Gastroesophageal sphincter (tissue), 4 donors: Measurements from ENCODE around the gene CPT1C. TPM values are rescaled to one million over a fixed set of nuclear protein-coding genes. Genes with fewer than 3 reads are reported as not detected.
A peak's percentile ranks its signal among the peaks of the same experiment; 100 is the strongest.

Source experiments
- ATAC-seq: fragments of 150-250 bp; one replicate; pipeline ENCODE4 v1.9.1; 2016; ENCODE audit warnings: mild to moderate bottlenecking, moderate library complexity
- H3K27ac ChIP-seq, 4 donors: fragments of 200-600 bp; sonication (generic) in 3 of 4; 1 replicate in 3 of 4; 2 replicates in 1 of 4; pipeline ENCODE4 v1.5.1; 2016 to 2019
- H3K27me3 ChIP-seq: fragments of 200-600 bp; sonication (generic); one replicate; pipeline ENCODE4 v1.5.1; 2019
- H3K36me3 ChIP-seq, 2 donors: fragments of 200-600 bp; sonication (generic); one replicate each; pipeline ENCODE4 v1.5.1; 2019; ENCODE audit warnings: control low read depth in 1 of 2
- H3K4me1 ChIP-seq, 3 donors: fragments of 200-600 bp; sonication (generic); 1 replicate in 2 of 3; 2 replicates in 1 of 3; pipeline ENCODE4 v1.5.1; 2016 to 2019; ENCODE audit warnings: control low read depth in 2 of 3
- H3K4me3 ChIP-seq, 2 donors: fragments of 200-600 bp; sonication (generic); one replicate each; pipeline ENCODE4 v1.5.1; 2019; ENCODE audit warnings: mild to moderate bottlenecking in 1 of 2, moderate library complexity in 1 of 2
- H3K9me3 ChIP-seq, 3 donors: fragments of 200-600 bp; sonication (generic); one replicate each; pipeline ENCODE4 v1.5.1; 2017 to 2019; ENCODE audit warnings: control low read depth in 2 of 3
- EP300 ChIP-seq: sonication (generic); formaldehyde crosslinking; IDR thresholded peaks from one replicate; pipeline ENCODE4 v1.6.1; 2017; ENCODE audit warnings: antibody characterized with exemption, mild to moderate bottlenecking
- POLR2A ChIP-seq, 2 donors: fragments of 450-650 bp; IDR thresholded peaks; one replicate each; pipeline ENCODE4 v1.6.1; 2017; ENCODE audit warnings: antibody characterized with exemption in 2 of 2, mild to moderate bottlenecking in 2 of 2, moderate library complexity in 1 of 2
- POLR2AphosphoS5 ChIP-seq: sonication (generic); formaldehyde crosslinking; IDR thresholded peaks from one replicate; pipeline ENCODE4 v1.6.1; 2017; ENCODE audit warnings: antibody characterized with exemption
- WGBS, 2 donors: methylation state at CpG; one replicate each; pipeline ENCODE4 v1.1.5; 2018; ENCODE audit warnings: low coverage in 1 of 2; 5-methylcytosine and 5-hydroxymethylcytosine counted together
- total RNA-seq, 4 donors: library from RNA; depleted of rRNA; stranded (reverse); fragments of >200 nt; gene quantifications; one replicate each; pipeline ENCODE4 v1.1.0, GENCODE V29; 2016
- TF ChIP-seq, protein P1 (sequence below), 4 experiments: fragments of 200-600 bp in 2 of 4; fragments of 450-650 bp in 2 of 4; sonication (generic) in 1 of 4; IDR thresholded peaks; one replicate each; pipeline ENCODE4 v1.5.1; 2017 to 2019; ENCODE audit warnings: antibody characterized with exemption in 4 of 4, mild to moderate bottlenecking in 2 of 4, moderate library complexity in 2 of 4

Gene CPT1C
- total RNA-seq, 4 donors from 2014 or later: 2.0 to 3.0 (median 2.6) TPM

DNA sequence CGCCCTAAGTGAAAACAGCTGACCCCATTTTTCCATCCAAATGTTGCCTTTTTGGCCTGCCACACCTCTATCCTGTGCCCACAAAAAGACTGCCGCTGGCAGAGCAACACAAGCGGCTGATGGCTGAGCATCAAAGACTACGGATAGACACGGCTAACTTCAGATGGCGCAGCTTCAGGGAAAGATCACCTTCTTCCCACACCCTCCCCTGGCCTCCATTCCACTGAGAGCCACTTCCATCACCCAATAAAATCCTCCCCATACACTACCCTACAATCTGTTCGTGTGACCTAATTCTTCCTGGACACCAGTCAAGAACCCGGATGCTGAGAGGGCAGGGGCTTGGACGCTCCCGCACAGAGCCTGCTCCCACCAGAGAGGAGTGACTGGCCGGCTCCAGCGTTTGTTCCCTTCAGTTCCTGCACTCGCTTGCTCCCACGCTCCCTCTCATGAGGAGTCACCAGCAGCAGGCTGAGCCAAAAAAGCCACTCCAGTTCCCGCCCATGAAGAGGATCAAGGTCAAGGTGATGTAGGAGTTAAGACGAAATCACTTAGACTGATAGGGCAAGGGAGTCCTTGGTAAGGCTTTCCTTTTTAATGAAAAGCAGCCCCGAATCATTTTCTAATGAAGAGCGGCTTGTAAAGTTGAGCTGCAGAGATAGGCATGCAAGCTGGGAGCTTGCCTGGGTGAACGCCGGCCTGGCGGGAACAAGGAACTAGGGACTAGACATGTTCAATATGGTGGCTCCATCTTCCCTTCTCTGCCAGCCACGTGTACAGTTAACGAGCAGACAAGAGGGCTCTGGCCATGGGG is 36.5 kb downstream of the CPT1C start:
- peak overlapping the region in 2 of 4 donors; percentile 43 to 47 for H3K27ac ChIP-seq
- no peak overlapping the region for H3K4me3 ChIP-seq
- TF ChIP-seq EP300: no peak
- no peak for TF ChIP-seq POLR2A (IDR thresholded peaks at IDR 0.05)
- TF ChIP-seq, protein P1, sequence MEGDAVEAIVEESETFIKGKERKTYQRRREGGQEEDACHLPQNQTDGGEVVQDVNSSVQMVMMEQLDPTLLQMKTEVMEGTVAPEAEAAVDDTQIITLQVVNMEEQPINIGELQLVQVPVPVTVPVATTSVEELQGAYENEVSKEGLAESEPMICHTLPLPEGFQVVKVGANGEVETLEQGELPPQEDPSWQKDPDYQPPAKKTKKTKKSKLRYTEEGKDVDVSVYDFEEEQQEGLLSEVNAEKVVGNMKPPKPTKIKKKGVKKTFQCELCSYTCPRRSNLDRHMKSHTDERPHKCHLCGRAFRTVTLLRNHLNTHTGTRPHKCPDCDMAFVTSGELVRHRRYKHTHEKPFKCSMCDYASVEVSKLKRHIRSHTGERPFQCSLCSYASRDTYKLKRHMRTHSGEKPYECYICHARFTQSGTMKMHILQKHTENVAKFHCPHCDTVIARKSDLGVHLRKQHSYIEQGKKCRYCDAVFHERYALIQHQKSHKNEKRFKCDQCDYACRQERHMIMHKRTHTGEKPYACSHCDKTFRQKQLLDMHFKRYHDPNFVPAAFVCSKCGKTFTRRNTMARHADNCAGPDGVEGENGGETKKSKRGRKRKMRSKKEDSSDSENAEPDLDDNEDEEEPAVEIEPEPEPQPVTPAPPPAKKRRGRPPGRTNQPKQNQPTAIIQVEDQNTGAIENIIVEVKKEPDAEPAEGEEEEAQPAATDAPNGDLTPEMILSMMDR (IDR thresholded peaks at IDR 0.05): no peak
- TF ChIP-seq POLR2AphosphoS5: no peak
- peaks cover 3% of the 10 kb centered on the region for H3K27me3 ChIP-seq
- ATAC-seq: peak; percentile 53
- no peaks in the 10 kb centered on the region for H3K4me1 ChIP-seq
- H3K9me3 ChIP-seq: no peaks in the 10 kb centered on the region
- H3K36me3 ChIP-seq: no peaks in the 10 kb centered on the region
- WGBS, 2 donors: 46 to 88% methylated on average over 5 to 20 of the region's 23 CpGs

DNA sequence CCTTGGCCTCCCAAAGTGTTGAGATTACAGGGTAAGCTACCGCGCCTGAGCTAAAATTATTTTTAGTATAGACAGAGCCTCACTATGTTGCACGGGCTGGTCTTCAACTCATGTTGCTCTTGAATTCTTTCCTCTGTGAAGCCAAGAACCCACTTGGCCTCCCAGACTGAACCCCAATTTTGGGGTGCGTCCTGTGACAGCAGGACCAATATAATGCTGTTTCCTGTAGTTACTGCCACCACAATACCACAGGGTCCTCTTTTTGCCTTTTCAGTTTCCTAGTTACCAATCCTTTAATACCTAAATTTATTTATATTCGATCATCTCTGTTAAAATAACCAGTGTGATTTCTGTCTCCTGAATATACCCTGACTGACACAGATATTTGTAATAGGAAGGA is 39.2 kb downstream of the CPT1C start:
- H3K36me3 ChIP-seq: no peaks in the 10 kb centered on the region
- TF ChIP-seq EP300 (no peak), POLR2AphosphoS5 (no peak), POLR2A (IDR thresholded peaks at IDR 0.05) (no peak)
- TF ChIP-seq, protein P1 (IDR thresholded peaks at IDR 0.05): no peak
- H3K27ac ChIP-seq: no peak overlapping the region
- H3K4me1 ChIP-seq: no peaks in the 10 kb centered on the region
- WGBS, 2 donors: 80 to 92% methylated on average over 5 of the region's 5 CpGs
- H3K27me3 ChIP-seq: no peaks in the 10 kb centered on the region
- ATAC-seq: no peak
- no peak overlapping the region for H3K4me3 ChIP-seq
- H3K9me3 ChIP-seq: no peaks in the 10 kb centered on the region

DNA sequence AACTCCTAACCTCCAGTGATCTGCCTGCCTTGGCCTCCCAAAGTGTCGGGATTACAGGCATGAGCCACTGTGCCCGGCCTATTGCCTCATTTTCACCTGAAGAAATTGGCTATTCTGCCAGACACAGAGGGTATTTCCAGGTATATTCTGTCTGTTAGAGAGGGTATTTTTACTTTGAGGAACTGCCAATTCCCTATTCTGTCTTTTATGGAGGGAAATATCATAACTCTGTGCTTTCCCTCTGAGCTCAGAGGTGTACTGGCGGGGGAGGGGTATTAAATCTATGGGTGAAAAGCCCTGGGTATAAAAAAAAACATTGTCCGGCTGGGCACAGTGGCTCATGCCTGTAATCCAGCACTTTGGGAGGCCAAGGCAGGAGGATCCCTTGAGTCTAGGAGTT is 47.4 kb downstream of the CPT1C start:
- H3K4me1 ChIP-seq: no peaks in the 10 kb centered on the region
- 65 to 85% methylated on average over 2 to 3 of the region's 4 CpGs for WGBS, 2 donors
- TF ChIP-seq POLR2AphosphoS5 (no peak), POLR2A (IDR thresholded peaks at IDR 0.05) (no peak), EP300 (no peak)
- TF ChIP-seq, protein P1 (IDR thresholded peaks at IDR 0.05): no peak
- H3K36me3 ChIP-seq: no peaks in the 10 kb centered on the region
- ATAC-seq: no peak
- no peaks in the 10 kb centered on the region for H3K27me3 ChIP-seq
- H3K27ac ChIP-seq: no peak overlapping the region
- H3K4me3 ChIP-seq: no peak overlapping the region
- H3K9me3 ChIP-seq: no peaks in the 10 kb centered on the region

DNA sequence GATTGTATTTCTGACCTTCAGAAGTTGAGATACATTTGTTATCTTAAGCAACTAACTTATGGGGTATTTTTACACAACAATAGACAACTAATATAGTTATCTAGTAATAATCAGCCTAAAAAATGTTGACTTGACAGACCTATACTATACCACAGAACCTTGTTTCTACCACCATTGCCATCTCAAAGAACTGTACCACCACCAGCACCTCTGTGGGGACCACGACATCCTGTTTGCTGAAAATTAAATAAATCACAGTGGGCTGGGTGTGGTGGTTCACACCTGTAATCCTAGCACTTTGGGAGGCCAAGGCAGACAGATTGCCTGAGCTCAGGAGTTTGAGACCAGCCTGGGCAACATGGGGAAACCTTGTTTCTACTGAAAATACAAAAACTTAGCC is 48.2 kb downstream of the CPT1C start:
- Histone ChIP-seq H3K4me3 (no peak overlapping the region), H3K27ac (no peak overlapping the region), H3K4me1 (no peaks in the 10 kb centered on the region), H3K9me3 (no peaks in the 10 kb centered on the region), H3K27me3 (no peaks in the 10 kb centered on the region), H3K36me3 (no peaks in the 10 kb centered on the region)
- no peak for TF ChIP-seq EP300
- TF ChIP-seq, protein P1 (IDR thresholded peaks at IDR 0.05): no peak
- TF ChIP-seq POLR2AphosphoS5: no peak
- TF ChIP-seq POLR2A (IDR thresholded peaks at IDR 0.05): no peak
- ATAC-seq: no peak
- WGBS, 2 donors: 50 to 75% methylated on average over 1 of the region's 1 CpG

DNA sequence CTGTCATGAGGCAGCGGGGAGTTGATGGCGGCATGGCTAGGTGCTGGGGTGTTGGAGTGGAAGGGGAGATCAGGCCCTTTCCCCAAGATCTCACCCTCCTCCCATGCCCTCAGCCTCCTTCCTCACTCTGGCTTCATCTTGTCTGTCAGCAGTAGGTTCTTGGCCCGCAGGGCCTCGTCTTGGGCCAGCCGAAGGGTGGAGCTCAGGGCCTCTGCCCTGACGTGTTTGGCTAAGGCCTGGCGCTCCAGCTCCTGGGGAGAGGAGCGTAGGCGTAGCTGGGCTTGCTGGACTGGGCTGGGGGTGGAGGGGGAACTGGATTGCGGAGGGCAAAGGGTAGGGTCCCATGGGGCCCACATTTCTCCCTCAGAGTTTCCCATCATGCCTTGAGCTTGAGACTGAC is 49.0 kb downstream of the CPT1C start:
- H3K27me3 ChIP-seq: no peaks in the 10 kb centered on the region
- no peak for ATAC-seq
- WGBS, 2 donors: 100% methylated on average over 1 of the region's 10 CpGs; no CpG with 5 or more reads in 1 of the 2 donors

More for the DNA sequence above, 49.0 kb downstream of the CPT1C start:
- Histone ChIP-seq H3K4me1 (no peaks in the 10 kb centered on the region), H3K9me3 (no peaks in the 10 kb centered on the region), H3K36me3 (no peaks in the 10 kb centered on the region), H3K4me3 (no peak overlapping the region), H3K27ac (no peak overlapping the region)
- TF ChIP-seq EP300 (no peak), POLR2AphosphoS5 (no peak), POLR2A (IDR thresholded peaks at IDR 0.05) (no peak)
- TF ChIP-seq, protein P1 (IDR thresholded peaks at IDR 0.05): no peak
